Choroid plexus epithelial cell (primary cell): ENCODE measurements around the gene EIF1B.
A peak's percentile ranks its signal among the peaks of the same experiment; 100 is the strongest.

Experiments used
- DNase-seq: peaks from one replicate; pipeline ENCODE4 v3.0.0-alpha.2; 2010; ENCODE audit warnings: low read depth
- H3K4me3 ChIP-seq: 2 replicates; pipeline ENCODE4 v1.5.1; 2011; ENCODE audit warnings: low read depth, mild to moderate bottlenecking, control low read depth, low read length, moderate library complexity
- CTCF ChIP-seq: conservative IDR thresholded peaks from 2 replicates; pipeline ENCODE4 v1.5.1; 2011; ENCODE audit warnings: low read depth, mild to moderate bottlenecking, control low read depth, inconsistent platforms, low read length, moderate library complexity

Gene EIF1B

GRCh38 chr3:40309418-40309924 is at the start of gene EIF1B:
TSS of gene EIF1B (plus strand) at chr3:40309707. CDS start at chr3:40309942, 235 bp downstream.
- TF ChIP-seq CTCF: peak; percentile 88
- DNase-seq: peak; percentile 99
- H3K4me3 ChIP-seq: peak within 1 kb of the TSS; percentile 84

GRCh38 chr3:40262331-40262730 is 47.2 kb upstream of the EIF1B start:
- no peak overlapping the region for H3K4me3 ChIP-seq
- DNase-seq: no peak
- no peak for TF ChIP-seq CTCF

GRCh38 chr3:40264451-40264850 is 45.1 kb upstream of the EIF1B start:
- TF ChIP-seq CTCF: no peak
- H3K4me3 ChIP-seq: no peak overlapping the region
- no peak for DNase-seq

GRCh38 chr3:40265181-40265580 is 44.3 kb upstream of the EIF1B start:
- no peak overlapping the region for H3K4me3 ChIP-seq
- no peak for DNase-seq
- TF ChIP-seq CTCF: no peak

GRCh38 chr3:40267937-40268724 is 41.4 kb upstream of the EIF1B start:
- H3K4me3 ChIP-seq: no peak overlapping the region
- no peak for DNase-seq
- no peak for TF ChIP-seq CTCF

- no peak overlapping the region for H3K4me3 ChIP-seq
- TF ChIP-seq CTCF: no peak
- DNase-seq: no peak
Observed at GRCh38 chr3:40268802-40269524, 40.5 kb upstream of the EIF1B start.
